ENCODE measurements around the gene CAMK4. TPM values are rescaled to one million over a fixed set of nuclear protein-coding genes. Genes with fewer than 3 reads are reported as not detected.
"Not testable (repeated sequence)": the region's sequence is repeated elsewhere in the genome, so short reads cannot be mapped to it uniquely, and the experiment has no call there.

The CAMK4 gene
- total RNA-seq, 2 donors from 2014 or later, result 0.53 to 0.63 TPM

DNA sequence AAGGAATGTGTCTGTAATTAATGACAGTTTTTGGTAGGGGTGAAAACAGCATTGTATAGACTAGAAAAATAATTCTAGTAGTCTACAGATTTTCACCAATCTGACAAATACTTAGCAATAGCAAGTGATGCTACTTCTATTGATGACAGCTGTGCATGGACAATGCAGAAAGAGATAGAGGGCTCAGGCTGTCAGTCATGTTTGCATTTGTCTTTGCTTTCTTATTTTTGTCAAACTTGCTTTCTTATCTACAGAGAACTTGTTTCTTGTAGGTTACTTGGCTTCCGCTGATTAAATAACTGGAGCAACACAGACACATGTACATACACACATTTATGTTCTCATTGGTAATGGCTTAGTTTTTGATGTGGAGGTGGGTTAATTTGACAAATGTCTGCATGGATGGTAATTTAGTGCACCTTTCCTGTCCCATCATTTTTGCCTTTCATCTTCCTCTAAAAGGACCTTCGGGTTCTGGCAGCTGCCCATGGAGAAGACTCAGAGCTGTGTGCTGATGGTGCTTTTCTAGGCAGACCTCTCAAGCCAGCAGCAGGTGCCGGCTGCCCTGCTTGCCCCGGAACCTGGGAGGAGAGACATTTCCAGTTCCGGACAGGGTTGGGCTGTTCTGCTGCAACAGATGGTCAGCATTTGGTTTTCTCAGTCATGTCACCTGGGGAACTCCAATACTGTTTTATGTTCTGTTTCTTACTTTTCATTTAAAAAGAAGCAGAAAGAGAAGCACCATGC lies 28.8 kb downstream of the CAMK4 start:
- DNase-seq (no peak), ATAC-seq (no peak)
- intact Hi-C loops (cut with DNase I), result no loop called here

DNA sequence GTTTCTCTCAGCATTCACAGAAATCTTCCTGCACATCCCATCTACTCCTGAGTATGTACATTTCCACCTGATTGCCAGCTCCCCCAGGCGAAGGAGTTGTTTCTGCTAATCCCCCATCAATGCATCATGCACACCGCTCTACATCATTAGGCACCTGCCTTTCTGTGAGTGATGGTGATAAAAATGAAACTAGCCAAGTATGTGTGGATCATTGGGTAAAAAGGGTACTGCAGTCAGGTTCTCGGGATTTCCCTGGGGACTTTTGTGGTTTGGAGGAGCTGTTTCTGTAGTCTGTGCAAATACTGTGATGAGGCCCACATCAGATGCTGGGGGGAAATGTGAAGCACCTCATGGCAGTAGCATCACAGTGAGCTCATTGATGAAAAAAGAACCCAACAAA lies 30.4 kb downstream of the CAMK4 start:
- ATAC-seq (no peak), DNase-seq (no peak)
- intact Hi-C loops (cut with DNase I), result no loop called here

DNA sequence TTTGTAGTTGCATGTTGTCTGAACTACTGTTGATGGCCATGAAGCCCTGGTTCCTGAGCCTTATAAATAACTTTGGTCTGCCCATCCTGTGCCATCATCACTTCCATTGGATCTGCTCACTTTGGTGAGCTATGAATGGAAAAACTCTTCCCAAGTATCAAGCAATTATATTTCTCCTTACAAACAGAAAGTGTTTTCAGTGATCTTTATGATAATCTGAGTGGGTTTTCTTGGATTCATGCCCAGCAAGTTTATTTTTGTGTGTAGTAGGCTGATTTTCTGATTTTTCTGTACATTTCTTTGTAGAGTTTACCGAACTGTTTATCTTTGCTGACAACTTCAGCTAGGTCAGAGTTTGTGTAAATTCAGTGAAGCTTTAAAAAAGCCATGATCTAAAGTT lies 31.0 kb downstream of the CAMK4 start:
- intact Hi-C loops (cut with DNase I), result no loop called here
- DNase-seq, result no peak
- ATAC-seq, result no peak

DNA sequence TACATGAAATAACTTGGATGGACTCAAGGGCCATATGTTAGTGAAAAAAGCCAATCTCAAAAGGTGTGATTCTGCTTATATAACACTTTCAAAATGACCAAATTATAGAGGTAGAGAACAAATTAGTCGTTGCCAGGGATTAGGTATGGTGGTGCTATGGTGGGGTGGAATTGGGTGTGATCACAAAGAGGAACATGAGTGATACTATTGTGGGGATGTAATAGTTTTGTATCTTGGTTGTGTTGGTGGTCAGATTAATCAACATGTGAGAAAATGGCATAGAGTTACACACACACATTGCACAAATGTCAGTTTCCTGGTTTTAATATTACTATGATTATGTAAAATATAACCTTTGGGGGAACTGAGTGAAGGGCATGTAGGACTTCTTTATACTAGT lies 31.9 kb downstream of the CAMK4 start:
- ATAC-seq, result no peak
- DNase-seq, result no peak
- intact Hi-C loops (cut with DNase I), result no loop called here

DNA sequence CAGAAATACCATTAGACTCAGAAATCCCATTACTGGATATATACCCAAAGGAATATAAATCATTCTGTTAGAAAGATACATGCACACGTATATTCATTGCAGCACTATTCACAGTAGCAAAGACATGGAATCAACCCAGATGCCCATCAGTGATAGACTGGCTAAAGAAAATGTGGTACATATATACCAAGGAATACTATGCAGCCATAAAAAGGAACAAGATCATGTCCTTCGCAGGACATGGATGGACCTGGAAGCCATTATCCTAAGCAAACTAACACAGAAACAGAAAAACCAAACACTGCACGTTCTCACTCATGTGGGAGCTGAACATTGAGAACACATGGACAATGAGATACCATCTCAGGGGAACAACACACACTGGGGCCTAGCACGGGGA lies 33.4 kb downstream of the CAMK4 start:
- DNase-seq; intact Hi-C loops (cut with DNase I); ATAC-seq: not testable (repeated sequence)

DNA sequence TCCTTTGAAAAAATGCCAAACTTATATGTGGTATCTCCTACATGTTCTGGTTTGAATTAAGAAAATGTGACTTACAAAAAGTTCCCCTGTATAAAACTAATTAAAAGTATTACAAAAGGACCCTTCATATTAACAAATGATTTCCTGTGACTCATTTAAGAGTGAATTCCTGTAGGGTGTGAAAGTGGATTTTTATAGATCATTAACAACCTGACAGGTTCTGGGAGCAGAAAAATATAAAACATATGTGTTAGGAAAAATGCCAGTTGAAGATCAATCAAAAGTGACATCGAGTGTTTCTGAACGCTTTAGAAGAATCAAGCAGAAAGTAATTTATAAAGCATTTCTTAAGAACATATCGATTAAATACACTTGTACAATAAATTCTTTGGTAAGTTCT lies 35.5 kb downstream of the CAMK4 start:
- DNase-seq, result no peak
- no peak for ATAC-seq
- intact Hi-C loops (cut with DNase I), result no loop called here

DNA sequence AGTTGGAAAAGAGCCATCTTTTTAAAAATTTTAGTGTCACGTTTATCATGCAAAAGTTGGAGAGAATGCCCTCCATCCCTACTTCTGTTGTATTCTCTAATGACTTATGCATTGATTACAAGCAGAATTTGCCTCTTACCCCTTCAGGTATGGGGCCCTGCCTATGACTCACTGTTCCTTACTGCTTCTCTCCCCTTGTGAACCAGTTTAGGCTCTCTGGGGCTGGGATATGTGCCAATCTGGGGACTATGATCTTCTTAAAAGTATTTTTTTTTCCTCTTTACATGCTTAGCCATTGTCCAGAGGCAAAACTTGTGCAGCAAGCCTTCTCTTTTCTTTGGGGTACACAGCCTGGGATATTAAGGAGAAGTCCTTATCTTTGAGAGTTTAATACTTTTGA lies 37.4 kb downstream of the CAMK4 start:
- DNase-seq (no peak), ATAC-seq (no peak)
- intact Hi-C loops (cut with DNase I), result no loop called here

DNA sequence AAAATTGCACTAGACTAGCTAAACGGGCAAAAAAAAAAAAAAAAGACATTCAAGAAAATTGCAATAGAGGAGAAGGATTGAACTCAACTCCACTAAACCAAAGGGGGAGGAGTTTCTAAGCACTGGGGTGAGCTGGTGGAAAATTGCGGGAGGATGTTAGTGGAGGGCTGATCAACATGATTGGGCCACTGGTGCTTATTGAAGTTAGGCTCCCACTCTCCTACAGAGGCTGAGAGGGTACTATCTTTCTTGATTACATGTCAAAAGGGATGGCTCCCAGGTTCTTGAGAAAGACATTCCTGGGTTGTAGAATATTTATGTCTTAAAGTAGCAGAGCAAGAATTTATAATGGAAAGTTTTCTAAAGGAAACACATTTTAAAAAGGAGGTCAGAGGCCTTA lies 38.0 kb downstream of the CAMK4 start:
- intact Hi-C loops (cut with DNase I), result no loop called here
- no peak for DNase-seq
- no peak for ATAC-seq

DNA sequence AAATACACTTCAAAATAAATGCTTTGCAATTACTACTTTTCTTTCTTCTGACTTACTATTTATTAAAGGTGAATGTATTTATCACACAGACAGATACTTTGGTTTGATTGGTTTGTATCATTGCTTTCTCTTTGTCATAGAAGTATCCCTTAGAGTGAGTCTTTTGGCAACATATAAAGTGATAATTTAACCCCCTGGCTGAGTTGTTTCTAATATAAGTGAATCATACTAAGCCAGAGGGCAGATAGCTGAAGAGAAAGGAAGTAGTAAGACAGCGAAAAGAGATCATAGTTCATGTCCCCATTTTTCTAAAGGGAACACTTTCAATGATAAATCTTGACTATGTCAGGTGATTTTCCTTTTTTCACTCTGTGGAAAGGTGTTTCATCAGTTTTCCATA lies 38.6 kb downstream of the CAMK4 start:
- intact Hi-C loops (cut with DNase I), result no loop called here
- no peak for ATAC-seq
- no peak for DNase-seq

DNA sequence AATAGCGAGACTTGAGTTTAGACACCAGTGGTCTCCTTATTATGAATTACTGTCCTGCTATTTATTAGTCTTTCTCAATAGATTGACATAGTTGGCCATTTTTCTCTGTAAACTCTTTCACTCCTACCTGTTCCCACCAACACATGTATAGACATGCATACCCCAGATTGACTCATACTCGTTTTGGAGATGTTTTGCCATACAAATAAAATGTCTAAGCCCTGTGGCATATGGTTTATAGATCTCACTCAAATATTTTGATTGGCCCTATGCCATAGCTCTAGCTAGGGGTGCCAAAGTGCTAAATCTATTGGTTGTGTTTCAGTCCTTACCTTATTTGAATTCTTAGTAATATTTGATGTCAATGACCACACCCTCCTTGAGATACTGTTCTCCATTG lies 42.3 kb downstream of the CAMK4 start:
- DNase-seq (no peak), ATAC-seq (no peak)
- intact Hi-C loops (cut with DNase I), result no loop called here

DNA sequence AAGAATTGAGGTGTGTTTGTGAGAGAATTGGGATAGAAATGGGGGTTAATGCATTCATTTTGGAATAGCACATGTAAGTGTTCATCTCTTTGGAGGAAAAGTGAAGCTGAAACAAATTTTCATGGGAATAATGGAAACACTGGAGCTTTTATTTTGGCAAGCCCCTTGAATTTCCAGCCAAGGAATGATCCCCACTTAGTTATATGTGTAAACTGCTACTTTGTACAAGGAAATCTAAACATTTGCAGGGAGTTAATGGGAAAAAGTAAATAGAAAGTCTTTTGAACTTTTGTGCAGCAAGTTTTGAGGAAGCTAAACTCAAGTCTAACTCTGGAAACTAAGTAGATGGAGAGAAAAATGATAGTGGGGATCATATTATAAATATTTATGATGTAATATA lies 44.1 kb downstream of the CAMK4 start:
- DNase-seq, result no peak
- intact Hi-C loops (cut with DNase I), result no loop called here
- no peak for ATAC-seq

DNA sequence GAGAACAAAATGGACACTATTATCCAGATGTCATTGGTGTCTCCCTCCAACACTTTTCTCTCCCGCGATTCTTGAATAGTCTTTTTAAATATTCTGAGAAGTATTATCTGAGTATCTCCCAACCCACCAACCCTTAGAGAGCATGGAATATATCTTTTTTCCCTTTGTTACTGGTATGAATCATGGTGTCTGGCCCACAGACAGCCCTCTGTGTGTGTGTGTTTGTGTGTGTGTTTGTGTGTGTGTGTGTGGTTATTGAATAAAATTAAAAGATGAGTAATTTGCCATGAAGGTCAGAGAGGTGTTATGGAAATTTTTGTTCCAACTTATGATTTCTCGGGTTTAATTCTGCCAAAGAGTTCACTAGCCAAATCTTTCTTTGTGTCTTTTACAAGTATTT lies 47.7 kb downstream of the CAMK4 start:
- ATAC-seq, result no peak
- DNase-seq, result no peak
- intact Hi-C loops (cut with DNase I), result loop anchor here in 1 of 2 donors (10.0 kb wide), 1 partner anchor 117 kb away; no protein-coding TSS in a partner anchor

DNA sequence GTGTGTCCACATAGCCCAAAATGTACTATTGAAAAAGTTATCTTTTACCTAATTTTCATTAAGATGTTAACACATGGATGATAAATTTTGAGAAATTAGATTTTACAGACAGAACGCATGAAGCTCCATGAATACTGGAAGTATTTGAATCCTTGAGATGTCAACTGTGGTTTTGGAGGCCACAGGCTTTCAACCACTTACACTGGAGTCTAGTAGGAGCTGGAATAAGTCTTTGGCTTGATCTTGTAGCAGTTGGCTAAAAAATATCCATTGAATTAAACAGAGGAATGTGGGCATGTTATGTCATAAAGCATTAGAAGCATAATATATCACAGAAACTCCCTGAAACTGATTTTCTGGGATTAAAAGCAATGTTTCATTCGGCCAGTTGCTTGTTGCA lies 52.9 kb downstream of the CAMK4 start:
- intact Hi-C loops (cut with DNase I), result loop anchor here (5.0 to 10.0 kb wide), 2 partner anchors 120 to 122 kb away; no protein-coding TSS in a partner anchor
- ATAC-seq (no peak), DNase-seq (no peak)

DNA sequence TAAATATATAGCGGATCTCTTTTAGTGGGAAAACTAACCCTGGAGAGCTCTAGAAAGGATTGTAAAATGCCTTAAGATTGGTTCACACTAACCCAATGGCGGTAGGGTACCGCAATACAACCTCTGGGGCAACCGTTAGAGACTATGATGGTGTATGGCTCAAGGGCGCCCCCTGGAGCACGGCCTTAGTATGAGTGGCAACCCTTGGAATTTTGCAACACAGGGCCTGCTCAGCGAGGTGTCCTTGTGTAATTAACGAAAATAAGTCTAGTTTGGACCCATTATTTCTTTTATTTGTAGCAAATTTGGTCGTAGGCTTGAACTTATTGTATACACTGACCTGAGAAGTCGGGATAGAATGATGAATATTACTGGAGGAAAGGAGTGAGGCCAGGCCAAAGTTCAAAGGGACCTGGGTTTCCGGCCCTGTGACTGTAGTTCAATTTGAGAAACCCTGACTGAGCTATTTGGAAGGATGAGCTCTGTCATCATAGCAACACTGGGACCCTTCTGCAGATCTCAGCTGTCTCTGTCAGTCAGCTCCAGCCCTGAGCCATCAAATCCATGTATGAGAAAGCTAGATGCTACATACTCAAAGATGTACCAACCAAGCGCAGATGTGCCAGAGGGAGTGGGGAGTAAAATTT lies 54.8 kb downstream of the CAMK4 start:
- intact Hi-C loops (cut with DNase I), result loop anchor here (5.0 to 10.0 kb wide), 2 partner anchors 122 to 124 kb away; no protein-coding TSS in a partner anchor
- ATAC-seq, result peak; percentile 38 to 61
- DNase-seq, result peak; percentile 36

DNA sequence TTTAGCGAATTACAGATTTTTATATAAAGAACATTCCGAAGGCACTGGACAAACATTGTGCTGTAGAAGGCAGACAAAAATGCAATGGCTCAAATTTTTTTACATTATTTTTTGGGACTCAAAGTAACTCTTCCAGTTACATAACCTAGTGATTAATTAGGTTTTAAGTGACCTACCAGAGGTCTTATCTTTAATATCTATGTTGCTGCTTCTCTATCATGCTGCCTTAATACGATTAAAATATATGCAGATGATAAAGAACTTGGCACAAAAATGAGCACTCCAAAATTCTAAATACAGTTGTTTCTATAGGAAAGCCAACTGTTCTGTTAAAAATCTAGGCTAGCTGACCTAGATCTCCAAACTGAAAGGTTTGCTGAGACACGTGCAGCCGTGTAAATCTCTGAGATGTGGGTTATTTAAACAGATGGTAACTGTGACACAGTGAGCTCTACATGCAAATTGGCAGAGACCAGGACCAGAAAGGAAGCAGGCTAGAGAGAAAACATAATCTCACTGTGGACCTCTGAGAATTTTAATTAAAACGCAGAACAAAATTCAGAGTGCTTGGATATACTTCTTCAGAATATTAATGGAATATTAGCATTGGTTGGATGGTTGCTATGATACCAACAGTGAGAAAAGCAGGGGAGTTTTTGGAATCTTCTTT lies 56.2 kb downstream of the CAMK4 start:
- ATAC-seq (no peak), DNase-seq (no peak)
- intact Hi-C loops (cut with DNase I), result no loop called here

DNA sequence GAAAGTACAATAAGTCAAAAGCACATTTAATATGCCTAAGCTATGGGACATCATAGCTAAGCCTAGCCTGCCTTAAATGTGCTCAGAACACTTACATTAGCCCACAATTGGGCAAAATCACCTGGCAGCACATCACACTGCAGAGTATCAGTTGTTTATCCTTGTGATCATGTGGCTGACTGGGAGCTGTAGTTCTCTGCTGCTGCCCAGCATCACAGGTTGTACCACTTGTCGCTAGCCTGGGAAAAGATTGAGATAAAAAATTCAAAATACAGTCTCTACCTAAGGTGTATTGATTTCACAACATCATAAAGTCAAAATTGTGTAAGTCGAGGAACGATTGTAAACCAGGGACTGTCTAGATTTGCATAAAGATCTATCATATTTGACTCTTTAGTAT lies 58.6 kb downstream of the CAMK4 start:
- DNase-seq (no peak), ATAC-seq (no peak)
- intact Hi-C loops (cut with DNase I), result no loop called here

DNA sequence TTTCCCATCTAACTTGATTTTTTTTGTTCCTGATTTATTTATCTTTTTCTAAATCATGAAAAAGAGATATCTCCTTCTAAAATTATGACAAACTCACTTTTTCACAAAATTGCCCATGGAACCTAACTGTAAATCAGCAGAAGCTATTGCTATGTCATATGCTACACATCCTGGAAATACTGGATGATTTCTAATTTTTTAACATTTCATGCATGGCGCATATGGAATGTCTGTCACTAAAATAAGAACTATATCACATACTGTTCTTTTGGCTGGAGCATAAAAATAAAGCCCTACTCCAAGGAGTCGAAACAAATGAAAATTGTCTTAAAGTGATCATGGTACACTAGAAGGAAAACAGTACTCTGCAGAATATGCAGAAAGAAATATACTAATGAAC lies 60.6 kb downstream of the CAMK4 start:
- intact Hi-C loops (cut with DNase I), result no loop called here

DNA sequence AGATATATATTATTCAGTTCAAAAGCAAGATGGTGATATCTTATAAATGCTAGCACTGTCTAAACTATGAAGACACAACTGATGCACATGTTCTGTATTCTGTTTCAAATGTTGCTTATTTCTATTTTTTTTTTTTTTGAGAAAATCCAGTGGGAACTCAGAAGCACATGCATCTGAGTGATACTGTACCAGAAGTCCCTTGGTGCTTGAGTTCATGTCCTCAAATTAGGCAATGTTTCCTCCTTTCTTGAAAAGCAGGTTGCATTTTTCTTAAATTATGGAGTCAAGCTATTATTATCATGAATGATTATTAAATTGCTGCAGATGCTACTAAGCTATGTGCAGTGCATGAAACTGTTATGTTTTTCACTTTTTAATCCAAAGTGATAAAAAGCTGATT lies 70.4 kb downstream of the CAMK4 start:
- no peak for DNase-seq
- intact Hi-C loops (cut with DNase I), result no loop called here
- ATAC-seq, result no peak

More for the DNA sequence above, 60.6 kb downstream of the CAMK4 start:
- no peak for DNase-seq
- no peak for ATAC-seq

DNA sequence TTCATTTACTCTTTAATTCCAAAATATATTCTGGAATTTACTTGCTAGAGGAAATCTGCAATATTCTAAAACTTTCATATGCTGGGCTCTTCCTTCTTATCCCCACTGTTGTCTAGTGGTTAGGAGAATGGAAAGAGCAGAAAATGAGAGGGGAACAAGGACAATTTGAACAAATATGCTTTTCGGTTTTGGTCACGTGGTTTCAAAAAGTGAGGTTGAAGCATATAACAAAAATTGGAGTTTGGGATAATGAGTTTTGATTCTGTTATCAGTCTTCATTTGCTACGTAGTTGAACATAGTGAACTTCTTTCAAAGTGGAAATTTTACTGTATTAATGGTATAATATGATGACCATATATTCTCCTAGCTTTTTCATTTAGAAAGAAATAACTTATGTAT lies 71.5 kb downstream of the CAMK4 start:
- intact Hi-C loops (cut with DNase I), result no loop called here
- ATAC-seq (no peak), DNase-seq (no peak)

DNA sequence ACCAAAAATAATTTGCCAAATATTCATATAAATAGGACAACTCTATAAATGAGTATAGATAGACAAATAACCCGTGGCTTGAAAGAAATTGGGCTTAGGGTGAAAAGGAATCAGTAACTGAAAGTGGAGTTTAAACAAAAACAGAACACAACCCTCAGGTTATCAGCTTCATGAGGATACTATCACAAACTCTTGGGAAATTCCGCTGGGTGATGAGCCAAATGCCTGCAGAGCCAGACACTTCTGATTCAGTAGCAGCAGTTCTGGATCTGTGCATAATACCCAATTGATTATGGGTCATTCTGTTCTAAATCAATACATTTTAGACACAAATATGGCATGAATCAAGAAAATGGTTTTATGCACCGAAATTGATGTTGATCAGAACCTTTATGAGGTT lies 72.4 kb downstream of the CAMK4 start:
- ATAC-seq (no peak), DNase-seq (no peak)
- intact Hi-C loops (cut with DNase I), result no loop called here
